ENCODE data around the gene AUTS2. TPM values are rescaled to one million over a fixed set of nuclear protein-coding genes. Genes with fewer than 3 reads are reported as not detected.
A peak's percentile ranks its signal among the peaks of the same experiment; 100 is the strongest.

The AUTS2 gene
- total RNA-seq, 1 donor from 2014 or later, result 80.6 TPM

DNA sequence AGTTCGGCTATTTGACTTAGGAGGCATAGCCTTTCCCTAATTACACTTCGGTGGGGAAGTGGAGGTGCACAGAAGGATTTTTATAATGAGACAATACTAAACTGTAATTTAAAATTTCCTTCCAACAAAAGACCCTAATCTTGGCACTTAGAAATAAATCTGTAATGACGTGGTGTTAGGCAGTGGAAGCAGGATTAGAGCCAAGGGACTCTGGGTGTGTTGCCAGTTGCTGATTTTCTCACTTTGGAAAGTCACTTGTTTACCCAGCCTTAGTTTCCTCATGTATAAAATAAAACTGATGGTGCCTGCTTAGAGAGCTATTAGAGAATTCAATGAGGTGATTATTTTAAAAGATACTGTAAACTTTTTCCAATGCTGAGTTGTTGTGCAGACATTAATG lies 287.2 kb downstream of the AUTS2 start:
- peaks cover 3% of the 10 kb centered on the region for H3K4me1 Mint-ChIP-seq (ENCODE audit: unreplicated experiment)
- no peaks in the 10 kb centered on the region for H3K36me3 Mint-ChIP-seq (ENCODE audit: unreplicated experiment)
- H3K9me3 Mint-ChIP-seq (ENCODE audit: unreplicated experiment), result no peaks in the 10 kb centered on the region
- TF ChIP-seq, protein P1, sequence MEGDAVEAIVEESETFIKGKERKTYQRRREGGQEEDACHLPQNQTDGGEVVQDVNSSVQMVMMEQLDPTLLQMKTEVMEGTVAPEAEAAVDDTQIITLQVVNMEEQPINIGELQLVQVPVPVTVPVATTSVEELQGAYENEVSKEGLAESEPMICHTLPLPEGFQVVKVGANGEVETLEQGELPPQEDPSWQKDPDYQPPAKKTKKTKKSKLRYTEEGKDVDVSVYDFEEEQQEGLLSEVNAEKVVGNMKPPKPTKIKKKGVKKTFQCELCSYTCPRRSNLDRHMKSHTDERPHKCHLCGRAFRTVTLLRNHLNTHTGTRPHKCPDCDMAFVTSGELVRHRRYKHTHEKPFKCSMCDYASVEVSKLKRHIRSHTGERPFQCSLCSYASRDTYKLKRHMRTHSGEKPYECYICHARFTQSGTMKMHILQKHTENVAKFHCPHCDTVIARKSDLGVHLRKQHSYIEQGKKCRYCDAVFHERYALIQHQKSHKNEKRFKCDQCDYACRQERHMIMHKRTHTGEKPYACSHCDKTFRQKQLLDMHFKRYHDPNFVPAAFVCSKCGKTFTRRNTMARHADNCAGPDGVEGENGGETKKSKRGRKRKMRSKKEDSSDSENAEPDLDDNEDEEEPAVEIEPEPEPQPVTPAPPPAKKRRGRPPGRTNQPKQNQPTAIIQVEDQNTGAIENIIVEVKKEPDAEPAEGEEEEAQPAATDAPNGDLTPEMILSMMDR (IDR thresholded peaks at IDR 0.05), result no peak
- H3K4me3 Mint-ChIP-seq (ENCODE audit: unreplicated experiment), result no peak overlapping the region
- no peak overlapping the region for H3K27ac Mint-ChIP-seq (ENCODE audit: unreplicated experiment)
- DNase-seq (ENCODE audit: extremely low spot score, unreplicated experiment), result no peak
- H3K27me3 Mint-ChIP-seq (ENCODE audit: unreplicated experiment), result no peaks in the 10 kb centered on the region

GRCh38 chr7:69889338-69889975 lies 291.2 kb downstream of the AUTS2 start:
- H3K27me3 Mint-ChIP-seq (ENCODE audit: unreplicated experiment), result no peaks in the 10 kb centered on the region
- peaks cover 2% of the 10 kb centered on the region for H3K4me1 Mint-ChIP-seq (ENCODE audit: unreplicated experiment)
- no peak overlapping the region for H3K27ac Mint-ChIP-seq (ENCODE audit: unreplicated experiment)
- no peak overlapping the region for H3K4me3 Mint-ChIP-seq (ENCODE audit: unreplicated experiment)
- no peaks in the 10 kb centered on the region for H3K9me3 Mint-ChIP-seq (ENCODE audit: unreplicated experiment)
- TF ChIP-seq, protein P1 (IDR thresholded peaks at IDR 0.05), result no peak
- no peaks in the 10 kb centered on the region for H3K36me3 Mint-ChIP-seq (ENCODE audit: unreplicated experiment)
- DNase-seq (ENCODE audit: extremely low spot score, unreplicated experiment), result no peak

DNA sequence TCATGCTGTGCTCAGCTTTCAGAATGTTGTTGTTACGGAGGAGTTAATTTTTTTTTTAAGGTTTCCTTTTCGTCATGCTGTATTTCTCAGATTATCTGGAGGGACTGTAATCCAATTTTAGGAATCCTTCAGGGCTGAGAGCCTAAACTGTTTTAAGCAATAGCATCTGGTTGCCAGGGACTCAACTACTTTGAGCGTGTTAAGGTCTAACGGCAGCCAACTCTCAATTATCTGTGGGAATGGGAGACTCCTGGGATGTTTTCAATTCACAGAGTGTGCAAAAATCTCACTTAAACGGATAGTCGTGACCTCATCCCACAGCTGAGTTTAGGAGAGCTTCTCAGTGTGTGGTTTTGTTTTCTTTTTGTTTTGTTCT lies 291.7 kb downstream of the AUTS2 start:
- H3K27me3 Mint-ChIP-seq (ENCODE audit: unreplicated experiment), result no peaks in the 10 kb centered on the region
- no peak for DNase-seq (ENCODE audit: extremely low spot score, unreplicated experiment)
- H3K9me3 Mint-ChIP-seq (ENCODE audit: unreplicated experiment), result no peaks in the 10 kb centered on the region
- no peaks in the 10 kb centered on the region for H3K36me3 Mint-ChIP-seq (ENCODE audit: unreplicated experiment)
- H3K4me1 Mint-ChIP-seq (ENCODE audit: unreplicated experiment), result peaks cover 2% of the 10 kb centered on the region
- H3K4me3 Mint-ChIP-seq (ENCODE audit: unreplicated experiment), result no peak overlapping the region
- no peak overlapping the region for H3K27ac Mint-ChIP-seq (ENCODE audit: unreplicated experiment)
- TF ChIP-seq, protein P1 (IDR thresholded peaks at IDR 0.05), result no peak

GRCh38 chr7:69892790-69893189 lies 294.5 kb downstream of the AUTS2 start:
- TF ChIP-seq, protein P1 (IDR thresholded peaks at IDR 0.05), result no peak
- Mint-ChIP-seq H3K27ac (ENCODE audit: unreplicated experiment) (no peak overlapping the region), H3K36me3 (ENCODE audit: unreplicated experiment) (no peaks in the 10 kb centered on the region), H3K4me3 (ENCODE audit: unreplicated experiment) (no peak overlapping the region), H3K9me3 (ENCODE audit: unreplicated experiment) (no peaks in the 10 kb centered on the region), H3K27me3 (ENCODE audit: unreplicated experiment) (no peaks in the 10 kb centered on the region), H3K4me1 (ENCODE audit: unreplicated experiment) (peaks cover 8% of the 10 kb centered on the region)
- no peak for DNase-seq (ENCODE audit: extremely low spot score, unreplicated experiment)

GRCh38 chr7:69893906-69894305 lies 295.6 kb downstream of the AUTS2 start:
- H3K27ac Mint-ChIP-seq (ENCODE audit: unreplicated experiment), result no peak overlapping the region
- DNase-seq (ENCODE audit: extremely low spot score, unreplicated experiment), result no peak
- peaks cover 8% of the 10 kb centered on the region for H3K4me1 Mint-ChIP-seq (ENCODE audit: unreplicated experiment)
- no peak overlapping the region for H3K4me3 Mint-ChIP-seq (ENCODE audit: unreplicated experiment)
- no peaks in the 10 kb centered on the region for H3K27me3 Mint-ChIP-seq (ENCODE audit: unreplicated experiment)
- H3K9me3 Mint-ChIP-seq (ENCODE audit: unreplicated experiment), result no peaks in the 10 kb centered on the region
- TF ChIP-seq, protein P1 (IDR thresholded peaks at IDR 0.05), result peak; percentile 65
- H3K36me3 Mint-ChIP-seq (ENCODE audit: unreplicated experiment), result no peaks in the 10 kb centered on the region
